IMR-90 (cell line): ENCODE results near the gene ROR2. TPM values are rescaled to one million over a fixed set of nuclear protein-coding genes. Genes with fewer than 3 reads are reported as not detected.

Experiments used
- ATAC-seq: fragments of 200-7000 bp; cut with Tn5 transposase; 2 replicates; pipeline ENCODE4 v1.9.1; 2020; ENCODE audit warnings: low read depth, mild to moderate bottlenecking, moderate library complexity
- BruUV-seq: library from RNA; stranded (reverse); fragments of 400-500 nt; replicated peaks from 2 replicates; lab custom pipeline; 2021; lab: Mats Ljungman, UMichigan
- CTCF ChIA-PET: fragments of 300-600 bp; formaldehyde crosslinking; extraction: SDS; loops from one replicate; lab custom pipeline; 2021; ENCODE audit warnings: antibody characterized with exemption; lab: Yijun Ruan, JAX
- POLR2A ChIA-PET: fragments of 300-600 bp; sonication (Branson Sonifier 250); formaldehyde crosslinking; loops from one replicate; lab custom pipeline; 2022; ENCODE audit warnings: antibody characterized with exemption; ENCODE audit not compliant: unreplicated experiment; lab: Charles Lee
- DNase-seq: peaks from one replicate; pipeline ENCODE4 v3.0.0; 2013
- H2AFZ ChIP-seq: replicated peaks from 2 replicates; pipeline ENCODE3; 2013; ENCODE audit warnings: low read length, mild to moderate bottlenecking; ENCODE audit not compliant: poor library complexity
- H2AK5ac ChIP-seq: 2 replicates; pipeline ENCODE4 v1.6.1; 2013; ENCODE audit warnings: low read depth, low read length, inconsistent platforms
- H2AK9ac ChIP-seq: replicated peaks from 2 replicates; pipeline ENCODE3; 2013; ENCODE audit warnings: mild to moderate bottlenecking, low read depth, low read length, moderate library complexity; ENCODE audit not compliant: poor library complexity
- H2BK120ac ChIP-seq: 2 replicates; pipeline ENCODE4 v1.6.1; 2013; ENCODE audit warnings: low read depth, low read length, inconsistent platforms
- H2BK15ac ChIP-seq: 3 replicates; pipeline ENCODE4 v1.6.1; 2013; ENCODE audit warnings: low read depth, low read length, inconsistent platforms
- H2BK20ac ChIP-seq: 2 replicates; pipeline ENCODE4 v1.6.1; 2013; ENCODE audit warnings: low read depth, mild to moderate bottlenecking, inconsistent platforms, low read length, moderate library complexity
- H2BK5ac ChIP-seq: 2 replicates; pipeline ENCODE4 v1.6.1; 2013; ENCODE audit warnings: mild to moderate bottlenecking, low read depth, low read length, inconsistent platforms; ENCODE audit not compliant: poor library complexity, severe bottlenecking
- H3K14ac ChIP-seq: replicated peaks from 2 replicates; pipeline ENCODE4 v1.6.1; 2013; ENCODE audit warnings: low read depth, low read length, inconsistent platforms
- H3K18ac ChIP-seq: 2 replicates; pipeline ENCODE4 v1.6.1; 2013; ENCODE audit warnings: low read depth, low read length, control low read depth
- H3K23ac ChIP-seq: 2 replicates; pipeline ENCODE4 v1.6.1; 2013; ENCODE audit warnings: low read depth, low read length, inconsistent platforms
- H3K27ac ChIP-seq: 2 replicates; pipeline ENCODE4 v1.5.1; 2013; ENCODE audit warnings: mild to moderate bottlenecking, control low read depth, low read length; ENCODE audit not compliant: insufficient read depth
- H3K27me3 ChIP-seq: 2 replicates; pipeline ENCODE4 v1.6.1; 2013; ENCODE audit warnings: low read length; ENCODE audit not compliant: control insufficient read depth, insufficient read depth
- H3K36me3 ChIP-seq: 2 replicates; pipeline ENCODE4 v1.6.1; 2013; ENCODE audit warnings: low read length, mixed read lengths; ENCODE audit not compliant: control insufficient read depth, insufficient read depth
- H3K4ac ChIP-seq: 2 replicates; pipeline ENCODE4 v1.6.1; 2013; ENCODE audit warnings: low read depth, low read length, inconsistent platforms
- H3K4me1 ChIP-seq: 2 replicates; pipeline ENCODE4 v1.6.1; 2013; ENCODE audit warnings: low read length, mixed read lengths; ENCODE audit not compliant: control insufficient read depth, insufficient read depth
- H3K4me2 ChIP-seq: 2 replicates; pipeline ENCODE4 v1.6.1; 2013; ENCODE audit warnings: low read depth, mild to moderate bottlenecking, control low read depth, low read length, moderate library complexity
- H3K4me3 ChIP-seq: 2 replicates; pipeline ENCODE4 v1.5.1; 2013; ENCODE audit warnings: low read depth, mild to moderate bottlenecking, control low read depth, low read length, moderate library complexity; ENCODE audit not compliant: insufficient read depth
- H3K56ac ChIP-seq: 2 replicates; pipeline ENCODE4 v1.6.1; 2013; ENCODE audit warnings: low read length, inconsistent platforms; ENCODE audit not compliant: insufficient read depth; ENCODE audit errors: extremely low read depth
- H3K79me1 ChIP-seq, 2 experiments: 2 replicates each; pipeline ENCODE4 v1.6.1; 2013; ENCODE audit warnings: low read length in 2 of 2, inconsistent platforms in 1 of 2, low read depth in 1 of 2
- H3K9ac ChIP-seq: 2 replicates; pipeline ENCODE4 v1.6.1; 2013; ENCODE audit warnings: low read depth, low read length, control low read depth
- H3K9me1 ChIP-seq: 2 replicates; pipeline ENCODE4 v1.6.1; 2013; ENCODE audit warnings: low read length, inconsistent platforms; ENCODE audit not compliant: insufficient read depth
- H3K9me3 ChIP-seq: 2 replicates; pipeline ENCODE4 v1.6.1; 2013; ENCODE audit warnings: low read length; ENCODE audit not compliant: control insufficient read depth, insufficient read depth
- H4K20me1 ChIP-seq: 2 replicates; pipeline ENCODE4 v1.6.1; 2013; ENCODE audit warnings: low read length, inconsistent platforms; ENCODE audit not compliant: insufficient read depth
- H4K5ac ChIP-seq: 2 replicates; pipeline ENCODE4 v1.6.1; 2013; ENCODE audit warnings: mild to moderate bottlenecking, low read depth, low read length, control low read depth
- H4K8ac ChIP-seq, 2 experiments: 2 replicates each; pipeline ENCODE4 v1.6.1; 2013; ENCODE audit warnings: low read depth in 2 of 2, low read length in 2 of 2, control low read depth in 1 of 2, inconsistent platforms in 1 of 2
- H4K91ac ChIP-seq: 2 replicates; pipeline ENCODE4 v1.6.1; 2013; ENCODE audit warnings: low read depth, low read length, inconsistent platforms; ENCODE audit not compliant: insufficient read depth
- BHLHE40 ChIP-seq: fragments of 150-350 bp; IDR thresholded peaks from 2 replicates; pipeline ENCODE4 v1.6.1; 2016; ENCODE audit warnings: mild to moderate bottlenecking, low read depth, low read length
- CEBPB ChIP-seq: IDR thresholded peaks from 2 replicates; pipeline ENCODE4 v1.6.1; 2012; ENCODE audit warnings: low read depth, low read length, improper control_type of control experiment
- CHD1 ChIP-seq: IDR thresholded peaks from 2 replicates; pipeline ENCODE4 v1.6.1; 2012; ENCODE audit warnings: low read depth, low read length, improper control_type of control experiment
- ELK1 ChIP-seq: fragments of 150-350 bp; IDR thresholded peaks from 2 replicates; pipeline ENCODE4 v1.6.1; 2016; ENCODE audit warnings: low read depth, mild to moderate bottlenecking, low read length, moderate library complexity, borderline replicate concordance
- FOS ChIP-seq: fragments of 150-350 bp; IDR thresholded peaks from 2 replicates; pipeline ENCODE4 v1.6.1; 2016; ENCODE audit warnings: low read depth, low read length
- MAFK ChIP-seq: IDR thresholded peaks from 2 replicates; pipeline ENCODE4 v1.6.1; 2012; ENCODE audit warnings: low read depth, low read length, improper control_type of control experiment
- MAZ ChIP-seq: IDR thresholded peaks from 2 replicates; pipeline ENCODE4 v1.6.1; 2012; ENCODE audit warnings: low read depth, mild to moderate bottlenecking, low read length, improper control_type of control experiment, moderate library complexity, borderline replicate concordance
- MXI1 ChIP-seq: IDR thresholded peaks from 2 replicates; pipeline ENCODE4 v1.6.1; 2012; ENCODE audit warnings: low read depth, mild to moderate bottlenecking, low read length, moderate library complexity, borderline replicate concordance
- NFE2L2 ChIP-seq: fragments of 150-350 bp; IDR thresholded peaks from 2 replicates; pipeline ENCODE4 v1.6.1; 2016; ENCODE audit warnings: low read depth, mild to moderate bottlenecking, low read length
- POLR2A ChIP-seq: IDR thresholded peaks from 2 replicates; pipeline ENCODE4 v1.6.1; 2012; ENCODE audit warnings: mild to moderate bottlenecking, low read depth, low read length
- RAD21 ChIP-seq: IDR thresholded peaks from 2 replicates; pipeline ENCODE4 v1.6.1; 2012; ENCODE audit warnings: low read length, improper control_type of control experiment
- RCOR1 ChIP-seq: IDR thresholded peaks from 2 replicates; pipeline ENCODE4 v1.6.1; 2012; ENCODE audit warnings: mild to moderate bottlenecking, low read length, improper control_type of control experiment; ENCODE audit not compliant: insufficient replicate concordance
- RFX5 ChIP-seq: IDR thresholded peaks from 2 replicates; pipeline ENCODE4 v1.8.0; 2012; ENCODE audit warnings: low read depth, mild to moderate bottlenecking, low read length, moderate library complexity
- SMC3 ChIP-seq: fragments of 150-350 bp; IDR thresholded peaks from 2 replicates; pipeline ENCODE4 v1.6.1; 2016; ENCODE audit warnings: low read depth, mild to moderate bottlenecking, antibody characterized with exemption, low read length, moderate library complexity
- WGBS, 2 experiments: methylation state at CpG; one replicate each; pipeline versions ENCODE4 v1.1.5 to v1.1.7; 2013; ENCODE audit warnings: missing lambda C conversion rate in 2 of 2; ENCODE audit not compliant: insufficient read length in 1 of 2; ENCODE audit errors: extremely low coverage in 2 of 2; 5-methylcytosine and 5-hydroxymethylcytosine counted together
- dilution Hi-C: fragments of 300-500 bp; cut with HindIII; formaldehyde crosslinking; loops from one replicate; pipeline ENCODE4 v1.14.3; 2018; ENCODE audit warnings: low sequenced_read_pairs; ENCODE audit not compliant: unreplicated experiment
- in situ Hi-C: fragments of 300-500 bp; cut with MboI; formaldehyde crosslinking; loops from 3 replicates; pipeline ENCODE4 v1.14.3; 2019; ENCODE audit warnings: low sequenced_read_pairs, inconsistent platforms, mixed read lengths
- intact Hi-C: fragments of 100-400 bp; cut with micrococcal nuclease; formaldehyde crosslinking; loops from 2 replicates; pipeline ENCODE4 v1.10.0; 2022
- polyA plus RNA-seq, 3 experiments: library from polyadenylated mRNA; depleted of rRNA; stranded (reverse); fragments of >200 nt; gene quantifications; 2 replicates each; pipeline ENCODE4 v1.2.3, GENCODE V29; 2012; ENCODE audit warnings: low replicate concordance in 1 of 3
- total RNA-seq: library from RNA; depleted of rRNA; stranded (reverse); fragments of >200 nt; gene quantifications from 2 replicates; pipeline ENCODE4 v1.2.3, GENCODE V29; 2012
- TF ChIP-seq, protein P1 (sequence below): conservative IDR thresholded peaks from 2 replicates; pipeline ENCODE4 v1.5.1; 2012; ENCODE audit warnings: mild to moderate bottlenecking, low read depth, low read length, improper control_type of control experiment
- TF ChIP-seq, protein P2 (sequence below): fragments of 150-350 bp; IDR thresholded peaks from 2 replicates; pipeline ENCODE4 v1.6.1; 2017; ENCODE audit warnings: mild to moderate bottlenecking, antibody characterized with exemption, low read length, low read depth

Gene ROR2
- total and polyA plus RNA-seq, 2 of the 4 experiments (the other 2 are of a cell fraction) = 2.3 to 4.8 TPM

DNA sequence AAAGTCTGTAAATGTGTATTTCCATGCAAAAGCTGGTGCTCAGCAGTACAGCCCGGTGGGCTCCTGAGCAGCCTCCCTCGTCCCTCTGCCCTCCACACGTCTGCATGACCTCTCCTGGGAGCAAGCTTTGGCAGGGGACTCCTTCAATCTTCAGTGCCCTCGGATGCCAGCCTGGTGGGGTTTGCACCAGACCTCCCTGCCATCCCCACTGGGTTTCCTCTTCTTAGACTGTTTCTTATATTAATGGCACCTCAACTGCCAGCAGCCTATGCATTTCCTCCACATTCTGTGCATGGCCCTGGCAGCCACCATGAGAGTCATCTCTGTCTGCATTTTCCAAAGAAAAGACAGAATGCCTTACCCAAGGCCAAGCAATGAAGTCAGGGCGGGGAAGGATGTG lies 108.4 kb downstream of the ROR2 start:
- H2BK15ac ChIP-seq = no peak overlapping the region
- H4K8ac ChIP-seq = no peak overlapping the region
- H2BK5ac ChIP-seq = no peak overlapping the region
- no peak overlapping the region for H3K18ac ChIP-seq
- ATAC-seq (no peak), DNase-seq (no peak)
- no peak overlapping the region for H3K9ac ChIP-seq
- peaks cover 0 to 3% of the 10 kb centered on the region in 2 experiments; a peak in 1 of 4 replicates for H3K79me1 ChIP-seq
- WGBS, 2 experiments = 100% methylated on average over 3 of the region's 5 CpGs; no CpG with 5 or more reads in 1 of the 2 experiments
- intact Hi-C loops = no loop called here
- H2AK5ac ChIP-seq = no peak overlapping the region
- ChIA-PET POLR2A (no interaction called here), CTCF (no interaction called here)
- H2AK9ac ChIP-seq = no peak overlapping the region
- no TSS peak for BruUV-seq
- peaks cover 8% of the 10 kb centered on the region; the same call in 1 of the 2 replicates for H4K20me1 ChIP-seq
- H3K4me2 ChIP-seq = no peak overlapping the region
- H3K27me3 ChIP-seq = no peaks in the 10 kb centered on the region; the same call in 1 of the 2 replicates
- peaks cover 21% of the 10 kb centered on the region; the same call in 1 of the 2 replicates for H3K4me1 ChIP-seq
- no peak overlapping the region for H2BK120ac ChIP-seq
- dilution Hi-C loops = no loop called here
- H3K56ac ChIP-seq = no peak overlapping the region
- no peak overlapping the region for H3K4ac ChIP-seq
- H2BK20ac ChIP-seq = no peak overlapping the region
- H3K23ac ChIP-seq = no peak overlapping the region
- H3K36me3 ChIP-seq = no peaks in the 10 kb centered on the region
- no peaks in the 10 kb centered on the region; the same call in 1 of the 2 replicates for H3K9me1 ChIP-seq
- H3K9me3 ChIP-seq = no peaks in the 10 kb centered on the region
- H3K4me3 ChIP-seq = no peak overlapping the region
- no peak overlapping the region for H3K14ac ChIP-seq
- no peak for TF ChIP-seq RFX5
- no peak for TF ChIP-seq ELK1
- no peak for TF ChIP-seq SMC3
- TF ChIP-seq CEBPB = no peak
- TF ChIP-seq, protein P1, sequence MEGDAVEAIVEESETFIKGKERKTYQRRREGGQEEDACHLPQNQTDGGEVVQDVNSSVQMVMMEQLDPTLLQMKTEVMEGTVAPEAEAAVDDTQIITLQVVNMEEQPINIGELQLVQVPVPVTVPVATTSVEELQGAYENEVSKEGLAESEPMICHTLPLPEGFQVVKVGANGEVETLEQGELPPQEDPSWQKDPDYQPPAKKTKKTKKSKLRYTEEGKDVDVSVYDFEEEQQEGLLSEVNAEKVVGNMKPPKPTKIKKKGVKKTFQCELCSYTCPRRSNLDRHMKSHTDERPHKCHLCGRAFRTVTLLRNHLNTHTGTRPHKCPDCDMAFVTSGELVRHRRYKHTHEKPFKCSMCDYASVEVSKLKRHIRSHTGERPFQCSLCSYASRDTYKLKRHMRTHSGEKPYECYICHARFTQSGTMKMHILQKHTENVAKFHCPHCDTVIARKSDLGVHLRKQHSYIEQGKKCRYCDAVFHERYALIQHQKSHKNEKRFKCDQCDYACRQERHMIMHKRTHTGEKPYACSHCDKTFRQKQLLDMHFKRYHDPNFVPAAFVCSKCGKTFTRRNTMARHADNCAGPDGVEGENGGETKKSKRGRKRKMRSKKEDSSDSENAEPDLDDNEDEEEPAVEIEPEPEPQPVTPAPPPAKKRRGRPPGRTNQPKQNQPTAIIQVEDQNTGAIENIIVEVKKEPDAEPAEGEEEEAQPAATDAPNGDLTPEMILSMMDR = no peak
- TF ChIP-seq MAFK = no peak
- TF ChIP-seq FOS = no peak
- no peak for TF ChIP-seq RCOR1
- no peak for TF ChIP-seq MXI1
- no peak for TF ChIP-seq BHLHE40
- TF ChIP-seq POLR2A = no peak
- TF ChIP-seq CHD1 = no peak
- no peak for TF ChIP-seq NFE2L2
- TF ChIP-seq MAZ = no peak
- TF ChIP-seq, protein P2, sequence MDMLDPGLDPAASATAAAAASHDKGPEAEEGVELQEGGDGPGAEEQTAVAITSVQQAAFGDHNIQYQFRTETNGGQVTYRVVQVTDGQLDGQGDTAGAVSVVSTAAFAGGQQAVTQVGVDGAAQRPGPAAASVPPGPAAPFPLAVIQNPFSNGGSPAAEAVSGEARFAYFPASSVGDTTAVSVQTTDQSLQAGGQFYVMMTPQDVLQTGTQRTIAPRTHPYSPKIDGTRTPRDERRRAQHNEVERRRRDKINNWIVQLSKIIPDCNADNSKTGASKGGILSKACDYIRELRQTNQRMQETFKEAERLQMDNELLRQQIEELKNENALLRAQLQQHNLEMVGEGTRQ = no peak
- no peak for TF ChIP-seq RAD21
- no peak overlapping the region for H4K91ac ChIP-seq
- in situ Hi-C loops = no loop called here
- no peak overlapping the region for H2AFZ ChIP-seq
- no peak overlapping the region for H4K5ac ChIP-seq
- H3K27ac ChIP-seq = no peak overlapping the region
